SK-N-MC (cell line): ENCODE results near the gene MAML2.

ENCODE experiments used
- EZH2 ChIP-seq: fragments of 200-600 bp; sonication (generic); IDR thresholded peaks from one replicate; pipeline ENCODE4 v1.6.1; 2017; ENCODE audit warnings: antibody characterized with exemption
- POLR2AphosphoS5 ChIP-seq: IDR thresholded peaks from 2 replicates; pipeline ENCODE4 v1.6.1; 2012; ENCODE audit warnings: mild to moderate bottlenecking, low read depth, low read length, borderline replicate concordance

GRCh38 chr11:96193745-96194443 is 149.1 kb downstream of the MAML2 start:
- TF ChIP-seq EZH2: no peak
- TF ChIP-seq POLR2AphosphoS5: no peak
